Measurements from ENCODE around the gene ARHGEF6. TPM values are rescaled to one million over a fixed set of nuclear protein-coding genes. Genes with fewer than 3 reads are reported as not detected.

The ARHGEF6 gene
- total RNA-seq, 1 experiment from 2014 or later, result 5.1 TPM

DNA sequence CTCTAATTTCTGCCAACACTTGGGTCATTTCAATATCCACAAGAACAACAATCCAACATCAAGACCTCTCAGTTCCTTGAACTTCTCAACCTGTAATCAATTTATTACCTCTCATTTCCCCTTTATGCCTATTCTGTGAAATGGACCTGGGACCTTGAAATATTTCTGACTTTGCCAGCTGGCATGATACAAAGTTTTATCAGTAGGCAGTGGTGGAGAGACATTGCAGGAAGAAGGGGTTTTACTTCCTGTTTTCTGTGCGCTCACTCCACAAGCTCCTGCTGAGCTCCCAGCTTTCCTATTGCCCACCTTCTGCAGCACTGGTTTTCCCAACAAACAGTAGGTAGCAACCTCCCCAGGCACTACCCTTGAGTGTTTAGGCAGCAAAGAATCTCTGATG, 3.5 kb upstream of the ARHGEF6 start (continued):
- TF ChIP-seq, protein P1, sequence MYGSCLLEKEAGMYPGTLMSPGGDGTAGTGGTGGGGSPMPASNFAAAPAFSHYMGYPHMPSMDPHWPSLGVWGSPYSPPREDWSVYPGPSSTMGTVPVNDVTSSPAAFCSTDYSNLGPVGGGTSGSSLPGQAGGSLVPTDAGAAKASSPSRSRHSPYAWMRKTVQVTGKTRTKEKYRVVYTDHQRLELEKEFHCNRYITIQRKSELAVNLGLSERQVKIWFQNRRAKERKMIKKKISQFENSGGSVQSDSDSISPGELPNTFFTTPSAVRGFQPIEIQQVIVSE (CRISPR knock-in tag; IDR thresholded peaks at IDR 0.05; ENCODE audit: borderline replicate concordance), result no peak

DNA sequence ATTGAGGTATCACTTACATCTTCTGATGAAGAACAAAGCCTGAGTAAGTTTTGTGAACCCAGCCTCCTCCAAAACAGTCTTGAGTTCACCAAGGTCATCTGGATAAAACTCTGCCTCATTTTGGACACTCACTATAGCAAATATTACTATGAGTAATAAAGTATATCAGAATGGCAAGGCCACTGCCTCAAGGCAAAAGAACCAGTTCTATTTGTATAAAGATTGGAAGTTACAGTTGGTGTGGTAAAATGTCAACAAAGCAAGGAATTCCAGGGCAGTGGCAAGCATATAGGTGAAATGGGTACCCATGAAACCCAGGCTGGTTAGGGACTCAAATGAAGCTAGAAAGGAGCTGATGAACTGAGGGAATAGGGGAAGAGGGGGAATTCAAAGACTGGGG, 2.4 kb upstream of the ARHGEF6 start:
- TF ChIP-seq, protein P2, sequence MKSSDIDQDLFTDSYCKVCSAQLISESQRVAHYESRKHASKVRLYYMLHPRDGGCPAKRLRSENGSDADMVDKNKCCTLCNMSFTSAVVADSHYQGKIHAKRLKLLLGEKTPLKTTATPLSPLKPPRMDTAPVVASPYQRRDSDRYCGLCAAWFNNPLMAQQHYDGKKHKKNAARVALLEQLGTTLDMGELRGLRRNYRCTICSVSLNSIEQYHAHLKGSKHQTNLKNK (CRISPR knock-in tag; IDR thresholded peaks at IDR 0.05), result no peak
- TF ChIP-seq, protein P3, sequence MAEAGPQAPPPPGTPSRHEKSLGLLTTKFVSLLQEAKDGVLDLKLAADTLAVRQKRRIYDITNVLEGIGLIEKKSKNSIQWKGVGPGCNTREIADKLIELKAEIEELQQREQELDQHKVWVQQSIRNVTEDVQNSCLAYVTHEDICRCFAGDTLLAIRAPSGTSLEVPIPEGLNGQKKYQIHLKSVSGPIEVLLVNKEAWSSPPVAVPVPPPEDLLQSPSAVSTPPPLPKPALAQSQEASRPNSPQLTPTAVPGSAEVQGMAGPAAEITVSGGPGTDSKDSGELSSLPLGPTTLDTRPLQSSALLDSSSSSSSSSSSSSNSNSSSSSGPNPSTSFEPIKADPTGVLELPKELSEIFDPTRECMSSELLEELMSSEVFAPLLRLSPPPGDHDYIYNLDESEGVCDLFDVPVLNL (CRISPR knock-in tag; IDR thresholded peaks at IDR 0.05; ENCODE audit: borderline replicate concordance, low read depth), result no peak
- no peak for DNase-seq (ENCODE audit: low spot score)
- H3K36me3 Mint-ChIP-seq, result no peaks in the 10 kb centered on the region
- POLR2A ChIA-PET, result no interaction called here
- no peaks in the 10 kb centered on the region for H3K27me3 Mint-ChIP-seq (ENCODE audit: low read depth)
- ATAC-seq, result no peak
- CTCF ChIA-PET, result no interaction called here
- no peak overlapping the region for H3K27ac Mint-ChIP-seq
- H3K9me3 Mint-ChIP-seq, result no peaks in the 10 kb centered on the region
- H3K4me1 Mint-ChIP-seq, result peaks cover 7% of the 10 kb centered on the region
- H3K4me3 Mint-ChIP-seq, result no peak overlapping the region

DNA sequence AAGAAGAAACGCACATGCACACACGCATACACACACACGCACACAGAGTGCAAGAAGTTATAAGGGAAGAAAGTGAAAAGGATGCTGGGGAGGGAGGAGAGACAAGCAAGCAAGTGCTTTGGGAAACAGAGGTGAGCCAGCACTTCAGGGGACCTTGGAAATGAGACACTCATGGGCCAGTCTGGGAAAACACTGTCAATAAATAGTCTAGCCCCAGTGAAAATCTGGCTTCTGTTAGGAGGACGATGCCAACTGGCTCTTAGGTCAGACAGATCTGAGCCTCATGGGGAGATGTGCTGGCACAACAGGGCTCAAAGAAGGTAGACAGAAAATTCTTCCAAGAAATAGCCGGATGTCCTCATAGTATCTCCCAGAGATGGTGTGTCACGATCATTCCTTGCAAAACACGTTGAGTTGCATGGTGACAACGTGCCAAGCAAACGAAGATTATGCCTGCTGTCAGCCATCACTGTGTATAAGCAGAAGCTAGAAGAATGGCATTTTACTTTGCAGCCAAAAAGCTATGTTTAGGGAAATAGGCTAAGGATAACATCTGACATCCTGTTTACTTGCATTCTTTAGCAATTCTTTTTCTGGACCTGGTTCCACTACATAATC, 557 bp upstream of the ARHGEF6 start:
- Mint-ChIP-seq H3K36me3 (no peaks in the 10 kb centered on the region), H3K4me3 (no peak overlapping the region), H3K27ac (no peak overlapping the region), H3K27me3 (ENCODE audit: low read depth) (no peaks in the 10 kb centered on the region), H3K9me3 (no peaks in the 10 kb centered on the region), H3K4me1 (peaks cover 7% of the 10 kb centered on the region)
- ChIA-PET CTCF (no interaction called here), POLR2A (no interaction called here)
- no peak for TF ChIP-seq MXD4 (CRISPR knock-in tag; IDR thresholded peaks at IDR 0.05; ENCODE audit: borderline replicate concordance)
- ATAC-seq, result no peak
- no peak for DNase-seq (ENCODE audit: low spot score)

DNA sequence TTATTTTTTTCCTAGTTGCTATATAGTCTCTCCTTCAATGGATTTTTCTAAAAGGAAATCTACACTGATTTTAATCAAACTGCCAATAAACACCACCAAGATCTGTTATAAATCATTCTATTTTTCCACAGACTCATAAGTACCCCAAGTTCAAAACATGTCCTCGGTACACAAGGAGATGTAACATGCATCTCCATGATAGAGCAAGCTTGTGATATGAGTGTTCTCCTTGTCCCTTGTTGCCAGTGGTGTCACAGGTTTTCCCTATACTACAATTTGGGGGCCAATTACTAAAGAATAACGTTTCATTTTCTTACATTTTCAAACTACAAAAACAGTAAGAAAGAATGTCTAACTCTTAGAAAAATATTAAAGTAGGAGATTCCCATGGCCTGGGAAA, 491 bp downstream of the ARHGEF6 start:
- no peaks in the 10 kb centered on the region for H3K36me3 Mint-ChIP-seq
- H3K4me1 Mint-ChIP-seq, result peaks cover 7% of the 10 kb centered on the region
- H3K27me3 Mint-ChIP-seq (ENCODE audit: low read depth), result no peaks in the 10 kb centered on the region

More for the DNA sequence above, 491 bp downstream of the ARHGEF6 start:
- DNase-seq (ENCODE audit: low spot score) (no peak), ATAC-seq (no peak)
- H3K4me3 Mint-ChIP-seq, result no peak overlapping the region
- CTCF ChIA-PET, result no interaction called here
- H3K27ac Mint-ChIP-seq, result no peak overlapping the region
- POLR2A ChIA-PET, result no interaction called here
- TF ChIP-seq, protein P4, sequence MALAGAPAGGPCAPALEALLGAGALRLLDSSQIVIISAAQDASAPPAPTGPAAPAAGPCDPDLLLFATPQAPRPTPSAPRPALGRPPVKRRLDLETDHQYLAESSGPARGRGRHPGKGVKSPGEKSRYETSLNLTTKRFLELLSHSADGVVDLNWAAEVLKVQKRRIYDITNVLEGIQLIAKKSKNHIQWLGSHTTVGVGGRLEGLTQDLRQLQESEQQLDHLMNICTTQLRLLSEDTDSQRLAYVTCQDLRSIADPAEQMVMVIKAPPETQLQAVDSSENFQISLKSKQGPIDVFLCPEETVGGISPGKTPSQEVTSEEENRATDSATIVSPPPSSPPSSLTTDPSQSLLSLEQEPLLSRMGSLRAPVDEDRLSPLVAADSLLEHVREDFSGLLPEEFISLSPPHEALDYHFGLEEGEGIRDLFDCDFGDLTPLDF (CRISPR knock-in tag; IDR thresholded peaks at IDR 0.05), result no peak
- TF ChIP-seq, protein P5, sequence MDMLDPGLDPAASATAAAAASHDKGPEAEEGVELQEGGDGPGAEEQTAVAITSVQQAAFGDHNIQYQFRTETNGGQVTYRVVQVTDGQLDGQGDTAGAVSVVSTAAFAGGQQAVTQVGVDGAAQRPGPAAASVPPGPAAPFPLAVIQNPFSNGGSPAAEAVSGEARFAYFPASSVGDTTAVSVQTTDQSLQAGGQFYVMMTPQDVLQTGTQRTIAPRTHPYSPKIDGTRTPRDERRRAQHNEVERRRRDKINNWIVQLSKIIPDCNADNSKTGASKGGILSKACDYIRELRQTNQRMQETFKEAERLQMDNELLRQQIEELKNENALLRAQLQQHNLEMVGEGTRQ (CRISPR knock-in tag; IDR thresholded peaks at IDR 0.05), result no peak
- TF ChIP-seq, protein P6, sequence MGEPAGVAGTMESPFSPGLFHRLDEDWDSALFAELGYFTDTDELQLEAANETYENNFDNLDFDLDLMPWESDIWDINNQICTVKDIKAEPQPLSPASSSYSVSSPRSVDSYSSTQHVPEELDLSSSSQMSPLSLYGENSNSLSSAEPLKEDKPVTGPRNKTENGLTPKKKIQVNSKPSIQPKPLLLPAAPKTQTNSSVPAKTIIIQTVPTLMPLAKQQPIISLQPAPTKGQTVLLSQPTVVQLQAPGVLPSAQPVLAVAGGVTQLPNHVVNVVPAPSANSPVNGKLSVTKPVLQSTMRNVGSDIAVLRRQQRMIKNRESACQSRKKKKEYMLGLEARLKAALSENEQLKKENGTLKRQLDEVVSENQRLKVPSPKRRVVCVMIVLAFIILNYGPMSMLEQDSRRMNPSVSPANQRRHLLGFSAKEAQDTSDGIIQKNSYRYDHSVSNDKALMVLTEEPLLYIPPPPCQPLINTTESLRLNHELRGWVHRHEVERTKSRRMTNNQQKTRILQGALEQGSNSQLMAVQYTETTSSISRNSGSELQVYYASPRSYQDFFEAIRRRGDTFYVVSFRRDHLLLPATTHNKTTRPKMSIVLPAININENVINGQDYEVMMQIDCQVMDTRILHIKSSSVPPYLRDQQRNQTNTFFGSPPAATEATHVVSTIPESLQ (CRISPR knock-in tag; IDR thresholded peaks at IDR 0.05), result no peak
- TF ChIP-seq, protein P7, sequence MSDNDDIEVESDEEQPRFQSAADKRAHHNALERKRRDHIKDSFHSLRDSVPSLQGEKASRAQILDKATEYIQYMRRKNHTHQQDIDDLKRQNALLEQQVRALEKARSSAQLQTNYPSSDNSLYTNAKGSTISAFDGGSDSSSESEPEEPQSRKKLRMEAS (CRISPR knock-in tag; IDR thresholded peaks at IDR 0.05), result no peak
- TF ChIP-seq CREB1 (CRISPR knock-in tag; IDR thresholded peaks at IDR 0.05) (no peak), CREM (CRISPR knock-in tag; IDR thresholded peaks at IDR 0.05) (no peak), TEAD1 (CRISPR knock-in tag; IDR thresholded peaks at IDR 0.05) (no peak), TP53 (CRISPR knock-in tag; IDR thresholded peaks at IDR 0.05) (no peak), PRRX2 (CRISPR knock-in tag; IDR thresholded peaks at IDR 0.05) (no peak), ATF1 (CRISPR knock-in tag; IDR thresholded peaks at IDR 0.05) (no peak)
- TF ChIP-seq, protein P8, sequence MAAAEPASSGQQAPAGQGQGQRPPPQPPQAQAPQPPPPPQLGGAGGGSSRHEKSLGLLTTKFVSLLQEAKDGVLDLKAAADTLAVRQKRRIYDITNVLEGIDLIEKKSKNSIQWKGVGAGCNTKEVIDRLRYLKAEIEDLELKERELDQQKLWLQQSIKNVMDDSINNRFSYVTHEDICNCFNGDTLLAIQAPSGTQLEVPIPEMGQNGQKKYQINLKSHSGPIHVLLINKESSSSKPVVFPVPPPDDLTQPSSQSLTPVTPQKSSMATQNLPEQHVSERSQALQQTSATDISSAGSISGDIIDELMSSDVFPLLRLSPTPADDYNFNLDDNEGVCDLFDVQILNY (CRISPR knock-in tag; IDR thresholded peaks at IDR 0.05), result no peak
- H3K9me3 Mint-ChIP-seq, result no peaks in the 10 kb centered on the region

Measured in WTC11 (cell line).